ENCODE measurements around the gene ASTE1.

Gene ASTE1

GRCh38 chr3:130967281-130967680, 59.3 kb downstream of the ASTE1 start:
- Histone ChIP-seq H3K4me3 (no peak overlapping the region), H3K27ac (no peak overlapping the region)

DNA sequence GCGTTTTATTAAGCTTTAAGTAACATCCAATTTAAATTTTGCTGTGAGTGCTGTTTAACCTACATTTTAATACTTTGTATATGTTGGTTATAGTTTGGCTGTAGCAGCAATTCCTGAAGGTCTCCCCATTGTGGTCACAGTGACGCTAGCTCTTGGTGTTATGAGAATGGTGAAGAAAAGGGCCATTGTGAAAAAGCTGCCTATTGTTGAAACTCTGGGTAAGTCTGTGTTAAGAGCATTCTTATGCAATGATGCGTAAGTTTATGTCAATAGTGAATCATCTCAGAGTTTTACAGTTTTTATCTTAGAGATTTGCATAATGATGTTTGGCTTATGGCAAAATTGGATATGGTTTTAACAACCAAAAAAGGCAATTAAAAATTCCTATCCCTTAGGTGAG, 62.7 kb downstream of the ASTE1 start:
- Histone ChIP-seq H3K27ac (no peak overlapping the region), H3K4me3 (no peak overlapping the region)

All from skin epidermis (tissue), 12 donors.